ENCODE measurements around the gene GPLD1.

DNA sequence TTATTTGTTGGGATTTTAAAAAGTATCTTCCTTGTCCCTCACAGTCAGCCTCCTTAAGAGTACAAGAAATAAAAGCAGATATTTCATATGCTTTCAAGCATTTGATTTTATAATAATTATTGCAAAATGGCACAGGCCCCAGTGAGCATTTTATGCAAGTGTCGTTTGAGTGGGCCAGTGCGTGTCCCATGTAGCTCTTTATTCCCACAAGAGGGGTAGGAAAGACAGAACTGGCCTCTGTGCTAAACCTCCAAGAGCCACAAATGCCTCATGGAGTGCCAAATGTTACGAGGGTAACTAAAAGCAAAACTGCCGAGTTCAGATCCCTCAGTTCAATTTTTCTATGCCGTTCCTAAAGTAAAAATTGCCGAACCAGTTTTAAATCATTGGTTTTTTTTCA, 12.7 kb downstream of the GPLD1 start:
- TF ChIP-seq, protein P1, sequence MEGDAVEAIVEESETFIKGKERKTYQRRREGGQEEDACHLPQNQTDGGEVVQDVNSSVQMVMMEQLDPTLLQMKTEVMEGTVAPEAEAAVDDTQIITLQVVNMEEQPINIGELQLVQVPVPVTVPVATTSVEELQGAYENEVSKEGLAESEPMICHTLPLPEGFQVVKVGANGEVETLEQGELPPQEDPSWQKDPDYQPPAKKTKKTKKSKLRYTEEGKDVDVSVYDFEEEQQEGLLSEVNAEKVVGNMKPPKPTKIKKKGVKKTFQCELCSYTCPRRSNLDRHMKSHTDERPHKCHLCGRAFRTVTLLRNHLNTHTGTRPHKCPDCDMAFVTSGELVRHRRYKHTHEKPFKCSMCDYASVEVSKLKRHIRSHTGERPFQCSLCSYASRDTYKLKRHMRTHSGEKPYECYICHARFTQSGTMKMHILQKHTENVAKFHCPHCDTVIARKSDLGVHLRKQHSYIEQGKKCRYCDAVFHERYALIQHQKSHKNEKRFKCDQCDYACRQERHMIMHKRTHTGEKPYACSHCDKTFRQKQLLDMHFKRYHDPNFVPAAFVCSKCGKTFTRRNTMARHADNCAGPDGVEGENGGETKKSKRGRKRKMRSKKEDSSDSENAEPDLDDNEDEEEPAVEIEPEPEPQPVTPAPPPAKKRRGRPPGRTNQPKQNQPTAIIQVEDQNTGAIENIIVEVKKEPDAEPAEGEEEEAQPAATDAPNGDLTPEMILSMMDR (IDR thresholded peaks at IDR 0.05; ENCODE audit: insufficient read depth, low read length, poor library complexity, severe bottlenecking) = no peak
- no peak for TF ChIP-seq EZH2phosphoT487 (conservative IDR thresholded peaks at IDR 0.05; ENCODE audit: low read length)

Data from SU-DHL-6 (cell line).